Activated CD4-positive, CD25-positive, alpha-beta regulatory T cell treated with anti-CD3 and anti-CD28 coated beads, Interleukin-2, amount 50 U/mL, for 16 hours (primary cell): ENCODE results near the gene INPP5D.

ENCODE experiments used
- DNase-seq: peaks from one replicate; pipeline ENCODE4 v3.0.0-alpha.2; 2020; ENCODE audit warnings: low read depth, low spot score

Gene INPP5D

DNA sequence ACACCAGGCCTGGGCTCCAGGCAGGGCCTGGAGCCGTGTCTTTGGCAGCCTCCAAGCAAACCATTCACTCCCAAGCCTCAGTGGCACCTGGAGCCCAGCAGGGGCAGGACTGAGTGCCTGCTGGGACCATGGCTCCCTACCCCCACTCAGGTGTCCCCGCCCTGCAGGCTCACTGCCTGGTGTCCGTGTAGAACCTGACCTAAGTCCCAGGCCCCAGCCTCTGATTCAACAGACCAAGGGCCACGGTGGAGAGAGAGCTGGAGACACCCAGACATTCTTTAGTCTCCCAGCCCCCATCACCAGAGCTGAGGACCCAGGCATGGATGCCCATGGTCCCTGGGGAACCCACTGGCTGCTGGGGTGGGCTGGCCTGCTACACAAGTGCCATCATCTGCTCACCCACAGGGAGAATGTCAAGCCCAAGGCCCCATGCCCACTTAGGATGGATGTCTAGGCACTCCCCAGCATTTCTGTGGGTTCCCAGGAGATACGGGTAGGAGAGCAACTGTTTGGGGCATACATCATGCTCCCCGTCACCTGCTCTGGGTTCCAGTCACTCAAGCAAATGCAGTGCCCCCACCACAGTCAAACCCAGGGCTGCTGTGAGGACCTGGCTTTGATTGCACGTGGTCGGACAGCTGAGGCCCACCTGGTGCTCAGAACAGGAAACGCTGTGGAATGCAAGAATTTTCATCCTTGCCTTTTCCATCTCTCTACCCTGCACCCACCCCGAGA lies 148.4 kb downstream of the INPP5D start:
- DNase-seq = no peak

GRCh38 chr2:233209117-233209532 lies 149.0 kb downstream of the INPP5D start:
- no peak for DNase-seq

- no peak for DNase-seq
Measured at GRCh38 chr2:233209533-233210171, 149.5 kb downstream of the INPP5D start.

DNA sequence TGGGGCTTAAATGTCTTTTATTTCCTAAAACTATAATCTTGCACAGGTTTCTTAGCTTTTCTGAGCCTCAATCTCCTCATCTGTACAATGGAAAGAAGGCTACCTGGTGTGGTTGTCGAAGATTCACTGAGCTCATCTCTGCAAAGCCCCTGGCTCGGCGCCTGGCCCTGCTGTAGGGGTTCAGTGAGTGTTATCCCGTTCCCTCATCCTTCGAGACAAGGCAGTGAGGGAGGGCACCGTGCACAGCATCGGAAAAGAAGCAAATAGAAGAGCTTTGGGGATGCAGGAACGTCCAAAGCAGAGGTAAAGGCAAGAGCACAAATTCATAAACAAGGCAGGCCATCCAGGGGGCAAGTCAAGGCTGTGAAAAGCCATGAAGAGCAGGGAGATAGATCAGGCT lies 150.1 kb downstream of the INPP5D start:
- DNase-seq = no peak

- no peak for DNase-seq
Measured at GRCh38 chr2:233210843-233211547, 150.9 kb downstream of the INPP5D start.

GRCh38 chr2:233211548-233211895 lies 151.4 kb downstream of the INPP5D start:
- no peak for DNase-seq

DNA sequence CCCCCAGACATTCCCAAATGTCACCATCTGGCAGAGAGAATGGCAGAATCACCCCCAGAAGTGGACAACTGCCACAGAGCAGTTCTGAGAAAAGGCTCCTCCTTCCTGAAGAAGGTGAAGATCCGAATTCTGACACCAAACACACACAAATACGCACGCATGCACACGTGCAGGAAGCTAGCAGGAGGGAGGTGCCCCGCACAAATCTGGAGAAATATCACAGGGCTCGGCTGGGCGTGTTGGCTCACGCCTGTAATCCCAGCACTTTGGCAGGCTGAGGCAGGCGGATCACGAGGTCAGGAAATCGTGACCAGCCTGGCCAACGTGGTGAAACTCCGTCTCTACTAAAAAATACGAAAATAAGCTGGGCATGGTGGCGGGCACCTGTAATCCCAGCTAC lies 152.9 kb downstream of the INPP5D start:
- DNase-seq = no peak

GRCh38 chr2:233213975-233214374 lies 153.8 kb downstream of the INPP5D start:
- no peak for DNase-seq

GRCh38 chr2:233217892-233218377 lies 157.8 kb downstream of the INPP5D start:
- no peak for DNase-seq

DNA sequence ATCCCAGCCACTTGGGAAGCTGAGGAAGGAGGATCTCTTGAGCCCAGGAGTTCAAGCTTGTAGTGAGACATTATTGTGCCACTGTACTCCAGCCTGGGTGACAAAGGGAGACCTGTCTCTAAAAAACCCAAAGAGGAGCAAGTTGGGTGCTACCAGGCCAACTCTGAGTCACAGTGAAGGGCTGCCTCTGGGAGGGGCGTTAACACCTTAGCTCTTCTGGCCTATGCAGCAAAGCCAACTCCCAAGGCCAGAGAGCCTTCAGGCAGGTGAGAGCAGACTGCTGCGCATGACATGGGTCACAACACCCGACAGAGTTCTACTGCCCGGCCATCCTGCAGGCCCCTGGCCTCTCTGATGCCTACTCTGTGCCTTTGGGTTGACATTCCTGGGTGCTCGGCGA lies 158.7 kb downstream of the INPP5D start:
- DNase-seq = no peak

- DNase-seq = no peak
Measured at GRCh38 chr2:233219848-233220247, 159.7 kb downstream of the INPP5D start.

- DNase-seq = no peak
Measured at GRCh38 chr2:233221378-233222063, 161.4 kb downstream of the INPP5D start.

- no peak for DNase-seq
Measured at GRCh38 chr2:233223059-233223894, 163.1 kb downstream of the INPP5D start.

GRCh38 chr2:233225230-233226068 lies 165.3 kb downstream of the INPP5D start:
- no peak for DNase-seq

GRCh38 chr2:233226511-233227031 lies 166.4 kb downstream of the INPP5D start:
- no peak for DNase-seq

DNA sequence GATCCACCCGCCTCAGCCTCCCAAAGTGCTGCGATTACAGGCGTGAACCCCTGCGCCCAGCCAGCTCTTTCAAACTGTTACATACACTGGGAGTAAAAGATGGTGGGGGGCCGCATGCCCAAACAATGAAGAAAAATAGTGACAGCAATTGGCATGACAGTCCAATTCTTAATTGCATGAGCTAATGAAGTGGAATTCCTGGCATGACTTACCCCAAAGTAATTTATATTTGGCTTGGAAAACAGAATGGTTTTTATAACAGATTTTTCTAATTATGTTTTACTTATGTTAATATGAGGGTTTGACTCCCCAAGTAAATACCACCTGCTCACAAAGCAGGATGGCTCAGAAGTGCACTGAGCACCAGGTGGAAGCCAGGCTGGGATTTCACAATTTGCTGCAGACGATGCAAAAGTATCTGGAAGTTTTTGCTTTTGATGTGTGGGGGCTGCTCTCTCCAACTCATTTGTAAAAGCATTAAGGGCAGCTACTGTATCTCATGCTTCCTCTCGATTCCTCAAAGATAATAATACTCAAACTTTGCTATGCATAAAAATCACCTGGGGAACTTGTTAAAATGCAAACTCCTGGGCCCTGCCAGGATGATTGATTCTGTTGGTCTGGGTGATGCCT lies 167.3 kb downstream of the INPP5D start:
- DNase-seq = no peak

DNA sequence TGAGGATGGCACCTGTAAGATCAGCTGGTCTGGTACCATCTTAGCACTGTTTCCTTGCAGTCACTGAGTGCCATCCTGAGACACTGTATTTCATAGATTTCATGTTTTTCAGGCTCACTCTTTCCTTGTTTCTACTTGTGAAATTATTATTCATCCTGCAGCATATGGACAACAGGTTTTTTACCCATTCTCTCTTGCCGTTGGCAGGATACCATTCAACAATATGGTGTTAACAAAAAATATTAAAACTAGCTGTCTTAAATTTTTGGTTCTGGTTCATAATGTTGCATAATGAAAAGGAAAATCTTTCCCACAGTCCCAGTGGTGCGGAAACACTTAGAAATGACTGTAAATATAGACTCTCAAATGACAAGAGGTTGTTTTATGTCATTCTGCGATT lies 168.2 kb downstream of the INPP5D start:
- DNase-seq = no peak

DNA sequence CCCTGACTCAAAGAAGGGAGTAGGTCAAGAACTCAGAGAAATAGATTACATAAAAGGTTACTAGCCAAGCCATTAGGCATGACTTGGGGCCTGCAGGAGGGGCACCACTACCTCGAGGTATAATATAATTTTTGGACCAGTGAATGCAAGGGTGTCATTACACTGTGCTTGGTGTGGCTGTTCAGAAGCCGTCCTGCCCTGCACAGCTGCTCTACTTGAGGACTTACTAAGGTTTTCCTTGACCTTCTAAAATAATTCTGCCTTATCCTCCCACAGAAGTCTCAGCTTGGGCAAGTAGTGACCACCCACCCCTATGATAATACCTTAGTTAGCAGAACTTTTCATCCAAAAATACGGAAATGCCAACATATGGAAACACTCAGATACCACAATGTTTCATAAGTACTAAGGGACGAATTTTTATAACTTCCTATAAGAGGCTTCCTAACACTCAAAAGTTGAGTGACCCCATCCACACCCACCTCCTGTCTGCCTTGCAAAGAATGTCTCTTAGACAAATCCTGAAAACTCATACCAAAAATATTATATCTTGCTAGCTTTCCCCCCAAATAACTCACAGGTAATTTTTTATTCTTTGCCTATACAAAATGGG lies 173.6 kb downstream of the INPP5D start:
- DNase-seq = no peak

DNA sequence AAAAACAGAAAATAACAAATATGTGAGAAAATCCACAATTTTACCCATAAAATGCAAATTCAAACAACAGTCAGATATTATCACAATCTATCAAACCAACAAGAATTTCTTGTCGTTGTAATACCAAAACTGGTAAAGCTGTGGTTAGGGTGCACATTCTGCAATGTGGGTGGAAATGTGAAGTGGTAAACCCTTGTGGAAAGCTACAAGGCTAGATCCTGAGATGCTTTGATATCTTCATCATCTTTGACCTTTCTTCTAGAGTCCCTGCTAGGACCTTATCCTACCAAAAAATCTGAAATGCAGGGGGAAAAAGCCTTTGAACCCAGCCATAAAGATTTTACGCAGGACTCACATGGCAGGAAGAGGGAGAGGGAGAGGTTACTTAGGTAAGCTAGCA lies 174.1 kb downstream of the INPP5D start:
- DNase-seq = no peak
